Stimulated activated CD8-positive, alpha-beta memory T cell treated with anti-CD3 and anti-CD28 coated beads, Interleukin-2, amount 100 ng/mL, for 1 hour (primary cell): ENCODE measurements around the gene ESYT2.

Source experiments
- DNase-seq, 2 donors: peaks; one replicate each; pipeline ENCODE4 v3.0.0-alpha.2; 2020; ENCODE audit warnings: low read depth in 2 of 2

ESYT2 gene

GRCh38 chr7:158767707-158768106 is 61.6 kb downstream of the ESYT2 start:
- DNase-seq = no peak

DNA sequence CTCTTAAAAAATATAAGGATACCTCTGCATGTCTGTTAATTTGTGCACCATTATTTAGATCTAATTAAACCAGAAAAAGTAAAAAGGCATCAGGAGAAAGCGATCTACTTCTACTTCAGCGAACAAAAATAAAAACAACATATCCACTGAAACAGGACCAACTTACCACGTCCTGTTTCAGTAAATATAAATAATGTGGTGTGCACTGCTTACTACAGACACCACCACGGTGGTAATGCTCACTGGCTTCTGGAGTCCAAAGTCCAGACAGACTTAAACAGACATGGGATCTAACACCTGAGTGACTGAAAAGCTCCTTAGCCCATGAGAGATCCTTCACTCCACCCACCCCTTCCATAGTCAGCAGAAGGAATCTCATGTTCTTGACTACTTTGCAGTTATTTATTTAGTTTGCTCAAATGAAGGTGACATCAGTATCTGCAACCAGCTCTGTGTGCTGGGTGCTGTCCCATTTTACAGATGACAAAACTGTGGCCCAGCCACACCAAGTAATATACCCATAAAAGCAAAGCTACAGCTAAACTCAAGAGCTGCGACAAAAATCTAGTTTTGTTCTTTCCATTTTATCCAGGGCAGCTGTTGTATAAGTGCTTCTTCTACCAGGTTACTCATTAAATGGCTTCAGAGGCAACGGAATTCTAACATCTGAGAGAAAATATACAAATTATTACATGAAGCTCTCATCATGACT is 62.6 kb downstream of the ESYT2 start:
- no peak for DNase-seq

DNA sequence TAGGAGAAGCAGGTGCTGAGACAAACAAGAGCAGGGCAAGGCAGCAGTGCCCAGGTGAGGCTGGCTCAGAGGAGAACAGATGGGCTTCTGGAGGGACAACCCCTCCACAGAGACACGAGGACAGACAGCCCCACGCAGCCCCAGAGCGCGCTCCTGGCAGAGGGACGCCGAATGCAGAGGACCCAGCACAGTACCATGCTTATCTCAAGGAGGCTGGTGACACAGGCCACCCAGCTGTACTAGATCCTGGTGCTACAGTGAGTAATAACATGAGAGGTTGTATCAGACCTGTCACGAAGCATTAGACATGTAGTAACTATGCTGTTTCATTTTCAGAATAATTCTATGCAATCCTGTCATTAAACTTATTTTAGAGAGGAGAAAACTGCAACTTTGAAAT is 64.3 kb downstream of the ESYT2 start:
- no peak for DNase-seq

- DNase-seq = no peak
Measured at GRCh38 chr7:158763454-158764033, 65.8 kb downstream of the ESYT2 start.

DNA sequence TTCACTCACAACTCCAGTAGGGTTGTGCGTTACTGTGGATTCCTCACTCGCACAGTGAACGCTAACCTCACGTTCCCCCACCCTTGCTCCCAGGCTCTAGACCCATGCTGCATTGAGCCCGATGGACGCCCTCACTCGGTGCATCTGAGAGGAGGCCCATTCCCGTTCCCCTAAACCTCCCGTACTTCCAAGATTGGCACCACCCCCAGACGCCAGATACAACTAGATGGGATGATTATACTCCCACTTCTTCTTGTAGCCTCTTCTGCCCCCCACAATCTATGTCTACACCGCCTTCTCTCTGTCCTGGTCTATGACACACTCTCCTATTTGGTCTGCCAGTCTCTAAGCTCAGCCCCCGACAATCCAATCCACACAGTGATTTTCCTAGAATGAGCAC is 67.4 kb downstream of the ESYT2 start:
- no peak for DNase-seq

GRCh38 chr7:158760936-158761335 is 68.4 kb downstream of the ESYT2 start:
- no peak for DNase-seq

DNA sequence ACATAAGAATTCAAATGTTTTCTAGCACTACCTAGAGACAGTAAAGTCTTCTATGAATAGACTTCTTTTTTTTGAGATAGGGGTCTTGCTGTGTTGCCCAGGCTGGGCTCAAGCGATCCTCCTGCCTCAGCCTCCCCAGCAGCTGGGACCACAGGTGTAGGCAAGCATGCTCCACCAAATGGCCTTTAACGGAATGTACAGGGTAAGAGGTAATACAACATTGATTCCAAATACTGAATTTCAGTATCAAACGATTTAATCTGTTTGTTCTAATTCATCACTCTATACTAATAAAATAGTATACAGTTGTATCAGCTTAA is 68.9 kb downstream of the ESYT2 start:
- no peak for DNase-seq

DNA sequence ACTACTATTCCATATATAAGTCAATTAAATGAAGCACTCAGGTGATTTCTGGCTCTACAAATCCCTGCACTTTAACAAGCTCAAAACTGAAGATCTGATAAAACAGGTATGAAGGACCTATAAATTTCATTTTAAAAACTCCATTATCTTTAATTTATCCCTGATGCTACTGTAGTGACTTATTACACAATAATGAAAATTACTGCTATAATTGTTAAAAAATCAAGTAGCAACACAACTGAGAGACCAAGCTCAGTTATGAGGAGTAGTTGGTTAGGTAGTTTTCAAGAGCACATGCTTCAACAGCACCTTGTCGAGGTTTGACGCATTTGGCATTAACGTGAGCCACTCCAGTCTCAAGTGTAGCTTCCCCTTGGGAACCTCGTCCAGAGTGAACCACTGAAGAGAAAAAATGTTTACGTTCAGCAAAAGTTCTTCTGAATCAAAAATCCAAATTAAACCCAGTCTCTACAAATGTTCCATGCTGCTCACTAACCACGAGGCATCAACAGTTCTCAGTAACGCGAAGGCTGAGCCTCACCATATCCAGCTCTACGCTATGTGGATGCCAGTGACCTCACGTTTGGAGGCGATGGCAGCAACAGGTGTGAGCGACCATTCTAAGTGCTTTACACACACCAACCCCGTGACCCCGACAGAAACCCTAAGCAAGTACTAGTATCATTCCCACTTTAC is 69.4 kb downstream of the ESYT2 start:
- no peak for DNase-seq

DNA sequence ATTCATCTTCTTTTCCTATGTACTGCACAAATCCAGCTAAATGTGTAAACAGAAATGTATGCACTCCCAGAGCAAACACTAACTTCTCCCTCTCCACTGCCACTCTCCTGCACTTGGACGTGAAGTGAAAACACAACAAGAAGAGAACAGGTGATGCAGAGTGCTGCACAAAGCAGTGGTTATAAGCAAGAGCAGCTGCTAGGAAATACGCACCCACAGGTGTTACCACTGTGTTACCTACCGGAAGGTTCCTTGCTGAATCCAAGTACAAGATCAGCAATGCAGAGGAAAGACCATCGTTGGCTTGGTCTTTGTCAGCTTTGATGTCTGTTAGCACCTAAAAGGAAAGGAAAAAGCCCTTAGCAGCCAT is 70.1 kb downstream of the ESYT2 start:
- no peak for DNase-seq

- no peak for DNase-seq
Measured at GRCh38 chr7:158758586-158759244, 70.6 kb downstream of the ESYT2 start.

GRCh38 chr7:158757404-158757989 is 71.8 kb downstream of the ESYT2 start:
- DNase-seq = no peak

DNA sequence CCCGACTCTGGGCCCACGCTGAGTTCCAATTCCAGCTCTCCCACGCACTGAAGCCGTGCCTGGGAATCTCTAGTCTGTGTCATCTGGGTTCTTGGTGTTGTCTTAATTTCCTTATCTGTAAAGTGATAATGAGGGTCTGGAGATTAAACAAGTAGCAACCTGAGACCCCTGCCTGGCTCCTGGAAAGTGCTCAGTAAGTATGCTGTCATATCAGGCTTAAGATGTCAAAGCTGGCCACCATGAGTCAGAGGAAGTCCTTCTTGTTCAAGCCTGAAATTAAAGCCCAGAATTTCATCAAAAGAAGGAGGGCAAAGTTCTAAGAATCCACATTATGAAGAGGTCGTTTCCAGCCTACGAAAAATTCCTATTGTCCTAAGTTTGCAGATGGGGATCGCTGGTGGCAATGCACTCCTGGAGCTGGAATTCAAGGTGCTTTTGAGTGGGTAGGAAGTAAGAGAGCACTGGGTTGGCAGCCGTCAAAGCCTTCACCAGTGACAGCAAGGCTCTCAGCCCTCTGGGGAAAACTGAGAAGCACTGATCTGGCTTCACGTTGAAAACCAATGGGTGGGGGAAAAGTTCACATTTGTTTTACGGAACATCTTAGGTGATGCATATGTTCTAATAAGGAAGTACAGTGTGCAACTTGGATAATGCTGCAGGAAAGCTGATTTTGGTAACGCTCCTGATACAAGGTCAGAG is 74.4 kb downstream of the ESYT2 start:
- DNase-seq = no peak

DNA sequence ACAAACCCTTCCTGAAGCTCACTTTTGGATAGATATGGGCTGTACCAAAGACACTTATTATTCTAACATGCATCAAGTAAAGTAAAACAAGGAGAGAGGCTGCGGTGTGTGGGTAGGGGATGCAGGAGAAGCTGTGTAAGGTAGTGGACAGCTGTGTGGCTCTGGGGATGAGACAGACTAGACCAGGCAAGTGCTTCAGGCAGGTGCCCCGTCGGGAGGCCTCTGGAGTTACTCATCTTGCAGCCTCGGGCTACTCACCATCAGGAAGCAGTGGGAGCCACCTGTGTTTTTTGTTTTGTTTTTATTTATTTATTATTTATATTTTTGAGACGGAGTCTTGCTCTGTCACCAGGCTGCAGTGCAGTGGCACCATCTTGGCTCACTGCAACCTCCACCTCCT is 75.4 kb downstream of the ESYT2 start:
- DNase-seq = no peak

GRCh38 chr7:158751751-158752150 is 77.6 kb downstream of the ESYT2 start:
- DNase-seq = no peak

- DNase-seq = no peak
Measured at GRCh38 chr7:158751199-158751598, 78.1 kb downstream of the ESYT2 start.

GRCh38 chr7:158750702-158751101 is 78.6 kb downstream of the ESYT2 start:
- no peak for DNase-seq

GRCh38 chr7:158749396-158749795 is 79.9 kb downstream of the ESYT2 start:
- DNase-seq = no peak

- no peak for DNase-seq
Measured at GRCh38 chr7:158748335-158748734, 81.0 kb downstream of the ESYT2 start.

DNA sequence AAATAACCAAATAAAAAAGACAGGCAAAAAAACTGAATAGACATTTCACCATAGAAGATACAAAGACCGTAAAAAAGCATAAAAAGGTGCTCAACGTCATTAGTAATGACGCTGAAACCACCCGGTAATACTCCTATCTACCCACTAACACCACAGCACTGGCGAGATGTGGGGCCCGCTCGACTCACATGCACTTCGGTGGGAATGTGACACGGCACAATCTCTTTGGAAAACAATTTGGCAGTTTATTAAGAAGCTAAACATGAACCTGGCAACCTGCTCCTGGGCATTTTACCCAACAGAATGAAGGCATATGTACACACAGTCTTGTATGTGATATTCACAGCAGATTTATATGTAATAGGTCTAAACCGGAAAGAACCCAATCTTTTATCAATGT is 81.9 kb downstream of the ESYT2 start:
- DNase-seq = no peak

GRCh38 chr7:158746957-158747356 is 82.4 kb downstream of the ESYT2 start:
- no peak for DNase-seq

DNA sequence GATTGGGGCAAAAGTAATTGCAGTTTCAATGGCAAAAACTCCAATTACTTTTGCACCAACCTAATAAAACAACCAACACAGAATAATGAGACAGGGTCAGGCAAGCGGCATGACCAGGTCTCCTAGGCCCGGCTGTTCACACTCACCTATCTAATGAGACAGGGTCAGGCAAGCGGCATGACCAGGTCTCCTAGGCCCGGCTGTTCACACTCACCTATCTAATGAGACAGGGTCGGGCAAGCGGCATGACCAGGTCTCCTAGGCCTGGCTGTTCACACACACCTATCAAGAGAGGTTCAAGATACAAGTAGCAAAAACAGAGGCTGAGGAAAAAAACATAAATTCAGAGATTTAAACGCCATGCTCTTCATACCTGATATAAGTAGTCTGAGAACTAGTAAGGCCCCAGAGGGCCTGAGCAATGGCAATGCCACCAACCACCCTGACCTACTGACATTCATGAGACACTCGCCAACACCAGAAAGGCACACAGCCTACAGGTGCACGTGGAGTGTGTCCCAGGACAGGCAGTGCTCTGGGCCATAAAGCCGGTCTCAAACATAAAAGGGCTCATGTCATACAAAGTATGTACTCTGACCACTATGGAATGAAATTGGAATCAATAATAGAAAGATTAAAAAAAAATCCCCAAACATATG is 84.1 kb downstream of the ESYT2 start:
- no peak for DNase-seq
